HG03066 (cell line): ENCODE results near the gene PARP14.
"Not testable (repeated sequence)": the region's sequence is repeated elsewhere in the genome, so short reads cannot be mapped to it uniquely, and the experiment has no call there.

Source experiments
- ATAC-seq: cut with Tn5 transposase; IDR thresholded peaks from one replicate; pipeline ENCODE4 v1.9.1; 2021; ENCODE audit warnings: low read depth; ENCODE audit not compliant: unreplicated experiment

The PARP14 gene

DNA sequence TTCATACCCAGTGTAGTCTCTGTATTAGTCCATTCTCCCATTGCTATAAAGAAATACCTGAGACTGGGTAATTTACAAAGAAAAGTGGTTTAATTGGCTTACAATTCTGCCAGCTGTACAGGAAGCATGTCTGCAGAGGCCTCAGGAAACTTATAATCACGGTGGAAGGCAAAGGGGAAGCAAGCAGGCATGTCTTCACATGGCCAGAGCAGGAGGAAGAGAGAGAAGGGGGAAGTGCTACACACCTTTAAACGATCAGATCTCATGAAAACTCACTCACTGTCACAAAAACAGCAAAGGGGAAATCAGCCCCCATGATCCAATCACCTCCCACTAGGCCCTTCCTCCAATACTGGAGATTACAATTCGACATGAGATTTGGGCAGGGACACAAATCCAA, 6.3 kb upstream of the PARP14 start:
- no peak for ATAC-seq

DNA sequence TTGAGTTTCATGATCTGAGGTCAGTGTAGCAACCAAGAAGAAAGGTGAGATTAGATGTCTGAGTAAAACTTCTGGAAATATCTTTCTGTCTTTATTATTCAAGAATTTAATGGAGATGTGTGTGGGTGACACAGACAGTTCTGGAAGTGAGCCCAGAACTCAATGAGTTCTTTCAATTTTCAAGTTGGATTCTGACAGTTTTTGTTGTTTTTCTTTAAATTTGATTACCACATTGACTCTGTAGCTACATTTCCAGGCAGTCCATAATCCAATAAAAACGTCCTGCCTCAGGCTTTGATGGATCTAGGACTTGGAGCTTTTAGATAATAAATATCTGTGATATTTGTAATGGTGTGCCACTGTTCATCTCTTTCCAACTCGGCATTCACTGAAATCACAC, 3.9 kb upstream of the PARP14 start:
- no peak for ATAC-seq

DNA sequence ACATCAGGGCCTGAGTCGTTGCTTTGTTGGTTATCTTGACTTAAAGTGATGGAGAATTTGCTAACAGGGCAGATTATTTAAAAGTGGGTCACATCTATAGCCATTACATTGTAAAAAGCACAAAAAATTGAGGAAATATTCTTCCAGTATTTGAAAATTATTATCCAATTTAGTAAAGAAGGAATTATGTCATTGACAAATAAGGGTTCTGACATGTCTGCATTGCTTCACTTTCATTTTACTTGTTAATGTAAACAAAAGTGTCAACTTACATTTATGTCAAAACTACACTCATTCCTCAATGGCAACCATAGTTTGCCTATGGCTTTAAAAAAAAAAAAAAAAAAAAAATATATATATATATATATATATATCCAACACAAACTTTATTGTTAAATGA, 3.4 kb upstream of the PARP14 start:
- no peak for ATAC-seq

DNA sequence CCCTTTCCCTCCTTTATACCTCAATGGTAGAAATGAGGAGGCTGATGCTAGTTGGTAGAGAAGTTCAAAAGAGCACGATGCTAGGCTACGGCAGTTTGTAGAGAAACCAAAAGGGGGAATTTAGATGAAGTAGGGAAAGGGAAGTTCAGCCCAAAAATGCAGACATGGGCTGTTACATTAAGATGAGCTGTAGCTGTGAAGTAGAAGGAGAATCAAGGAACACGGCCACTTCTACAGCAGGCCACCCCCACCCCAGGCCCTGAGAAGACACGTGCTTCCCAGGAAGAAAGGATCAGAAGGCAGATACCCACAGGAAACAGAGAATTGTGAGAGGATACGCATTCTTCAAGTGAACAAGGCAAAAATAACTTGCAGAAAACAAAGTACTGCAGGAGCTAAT, 2.1 kb upstream of the PARP14 start:
- ATAC-seq, result no peak

DNA sequence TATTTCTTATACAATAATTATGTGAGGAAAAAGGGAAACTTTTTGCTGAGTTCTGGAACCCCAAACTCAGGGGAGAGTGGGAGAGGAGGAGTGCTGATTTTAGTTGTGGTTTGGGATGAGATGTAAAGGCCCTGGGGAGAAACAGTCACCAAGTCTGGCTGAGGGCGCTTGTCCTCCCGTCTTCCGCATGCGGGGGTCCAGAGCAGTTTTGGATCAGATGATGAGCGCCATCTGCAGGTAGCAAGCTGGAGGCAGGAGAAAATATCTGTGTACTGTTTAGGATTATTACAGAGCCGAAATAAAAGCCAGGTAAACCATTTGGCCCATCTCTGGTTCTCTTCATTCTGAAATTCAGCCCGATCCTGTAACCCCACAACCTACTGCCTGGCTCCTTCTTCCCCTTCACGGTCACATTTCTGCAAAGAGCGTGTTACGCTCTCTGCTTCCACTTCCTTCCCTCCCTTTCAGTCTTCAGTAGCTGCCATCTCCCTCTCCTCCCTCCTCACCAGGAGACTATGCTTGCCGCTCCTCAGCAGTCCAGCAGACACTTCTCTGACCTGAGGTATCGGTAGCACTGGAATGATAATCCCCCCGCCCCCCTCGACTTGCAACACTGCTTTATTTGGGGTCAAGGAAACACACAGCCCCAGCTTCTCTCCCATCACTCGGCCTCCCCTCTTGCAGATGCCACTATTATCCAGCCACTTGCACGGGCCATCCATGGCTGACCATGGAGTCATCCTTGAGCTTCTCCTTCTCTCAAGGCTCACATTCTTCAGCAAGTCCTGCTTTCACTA, 1.4 kb upstream of the PARP14 start:
- no peak for ATAC-seq

DNA sequence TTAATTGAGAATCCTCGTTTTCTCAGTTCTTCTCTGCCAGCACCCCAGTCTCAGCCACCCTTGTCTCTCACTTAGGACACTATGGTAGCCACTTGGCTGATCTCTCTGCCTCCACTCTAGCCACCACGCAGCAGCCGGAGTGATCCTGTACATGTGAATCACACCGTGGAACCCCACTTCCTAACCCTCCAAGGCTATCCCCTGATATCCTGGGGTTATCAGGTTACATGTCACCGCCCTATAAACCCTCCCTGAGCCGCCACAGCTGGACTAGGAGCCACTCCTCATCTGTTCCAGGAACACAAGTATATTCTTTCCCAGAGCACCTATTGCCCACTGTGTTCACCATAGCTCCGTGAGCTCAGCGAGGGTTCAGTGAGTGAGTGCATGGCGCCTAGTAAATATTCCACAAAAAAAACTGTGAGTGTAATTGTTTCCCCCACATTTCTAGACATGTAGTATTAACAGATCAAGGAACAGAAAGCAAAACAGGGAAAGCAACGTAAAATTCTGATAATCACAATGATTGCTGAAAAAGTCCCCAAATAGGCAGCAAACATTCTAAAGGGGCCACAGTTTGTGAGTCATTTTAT, 661 bp upstream of the PARP14 start:
- no peak for ATAC-seq

DNA sequence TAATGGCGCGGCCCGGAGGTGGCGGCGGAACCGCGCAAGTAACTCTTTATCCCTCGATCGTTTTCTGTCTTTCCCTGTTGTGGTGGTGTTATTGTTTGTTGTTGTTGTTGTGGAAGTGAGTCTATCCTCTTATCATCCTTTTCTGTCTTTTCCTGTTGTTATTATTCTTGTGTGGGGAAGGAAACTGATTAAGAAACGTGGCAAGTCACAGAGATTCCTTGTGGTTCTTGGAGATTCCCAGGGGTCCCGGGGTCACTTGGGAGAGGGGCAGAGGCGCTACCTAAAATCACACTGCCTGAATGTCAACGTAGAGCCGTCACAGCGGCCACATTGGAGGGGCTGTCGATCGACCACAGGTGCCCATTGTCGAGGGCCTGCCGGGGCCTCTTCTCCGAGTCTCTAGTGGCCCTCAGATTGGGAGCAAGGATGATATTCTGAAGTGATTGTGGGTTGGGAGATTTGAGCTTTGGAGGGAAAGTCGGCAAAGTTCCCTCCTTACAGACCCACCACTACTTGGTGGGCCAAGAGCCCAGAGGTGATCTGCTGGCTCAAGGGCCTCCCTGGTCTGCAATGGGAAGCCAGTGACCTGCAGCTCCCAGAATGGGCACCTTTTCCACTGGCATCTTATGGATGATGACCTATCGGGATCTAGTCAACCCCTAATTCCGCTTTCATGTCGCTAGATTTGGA, 790 bp downstream of the PARP14 start:
- no peak for ATAC-seq

DNA sequence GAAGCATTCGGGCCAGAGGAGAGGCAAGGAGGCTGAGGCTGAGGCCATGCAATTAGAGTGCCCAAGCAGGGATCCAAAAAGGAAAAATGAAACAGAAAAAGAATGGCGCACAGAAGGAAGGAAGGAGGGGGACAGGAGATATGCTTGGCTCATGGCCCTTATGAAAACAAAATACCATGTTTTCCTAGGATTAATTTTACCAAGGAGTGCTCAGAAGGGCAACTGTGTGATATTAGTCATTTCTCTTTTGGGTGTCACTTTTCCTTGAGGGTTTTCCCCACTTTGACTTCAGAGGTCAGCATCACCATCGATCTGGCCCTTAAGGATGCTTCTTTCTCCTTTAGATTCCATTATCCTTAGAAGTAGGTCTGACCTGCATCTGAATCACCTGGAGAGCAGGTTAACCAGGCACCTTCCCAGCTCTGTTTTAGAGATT, 1.4 kb downstream of the PARP14 start:
- ATAC-seq, result no peak

DNA sequence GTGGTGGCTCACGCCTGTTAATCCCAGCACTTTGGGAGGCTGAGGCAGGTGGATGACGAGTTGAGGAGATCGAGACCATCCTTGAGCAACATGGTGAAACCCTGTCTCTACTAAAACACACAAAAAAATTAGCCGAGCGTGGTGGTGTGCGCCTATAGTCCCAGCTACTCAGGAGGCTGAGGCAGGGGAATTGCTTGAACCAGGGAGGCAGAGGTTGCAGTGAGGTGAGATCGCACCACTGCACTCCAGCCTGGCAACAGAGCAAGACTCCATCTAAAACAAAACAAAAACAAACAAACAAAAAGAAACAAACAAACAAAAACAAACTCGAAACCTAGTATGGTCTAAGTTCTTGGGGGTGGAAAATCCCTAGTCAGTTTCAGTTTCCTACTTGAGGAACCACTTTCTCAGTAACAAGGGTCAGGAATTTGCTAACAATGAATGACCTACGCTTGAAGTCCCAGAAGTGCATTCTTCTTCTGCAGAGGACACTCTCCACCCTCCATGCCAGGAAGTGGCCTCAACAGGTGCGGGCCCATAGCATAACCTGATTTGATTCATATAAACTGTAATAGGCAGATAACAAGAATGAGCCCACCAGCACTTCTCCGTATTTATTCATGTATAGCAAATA, 2.3 kb downstream of the PARP14 start:
- not testable (repeated sequence) for ATAC-seq

DNA sequence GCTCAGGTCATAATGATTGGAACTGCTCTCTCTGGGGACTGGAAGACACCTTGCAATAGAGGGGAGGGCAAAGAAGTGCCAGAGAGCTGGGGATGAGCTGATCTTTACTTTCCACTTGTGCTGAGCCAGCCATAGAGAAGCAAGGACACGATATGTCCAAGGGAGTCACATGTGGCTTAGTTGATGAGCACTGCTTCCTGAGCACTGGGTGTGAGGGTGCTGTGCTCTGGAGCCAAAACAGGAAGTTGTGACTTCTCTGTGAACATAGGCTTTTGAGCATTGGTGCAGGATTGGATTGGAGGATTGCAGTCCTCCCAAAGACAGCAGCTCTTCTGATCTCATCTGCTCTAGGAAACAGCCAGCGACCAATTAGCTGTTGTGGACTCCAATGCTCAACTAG, 6.7 kb downstream of the PARP14 start:
- ATAC-seq, result no peak

DNA sequence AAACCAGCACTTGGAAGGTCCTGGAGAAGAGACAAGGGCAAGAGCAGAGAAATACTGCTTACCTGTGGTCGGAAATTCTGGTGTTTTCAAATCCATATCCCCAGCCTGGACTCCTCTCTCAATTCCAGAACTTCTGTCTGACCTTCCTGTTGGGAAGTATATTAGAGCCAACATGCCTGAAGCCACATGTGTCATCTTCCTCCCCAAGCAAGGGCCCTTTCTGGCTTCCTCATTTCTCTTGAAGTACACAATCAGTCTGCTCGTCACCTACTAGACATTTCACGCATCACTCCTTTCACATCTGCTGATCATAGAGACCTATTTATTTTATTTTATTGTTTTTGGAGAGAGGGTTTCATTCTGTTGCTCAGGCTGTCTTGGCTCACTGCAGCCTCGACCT, 8.4 kb downstream of the PARP14 start:
- no peak for ATAC-seq

DNA sequence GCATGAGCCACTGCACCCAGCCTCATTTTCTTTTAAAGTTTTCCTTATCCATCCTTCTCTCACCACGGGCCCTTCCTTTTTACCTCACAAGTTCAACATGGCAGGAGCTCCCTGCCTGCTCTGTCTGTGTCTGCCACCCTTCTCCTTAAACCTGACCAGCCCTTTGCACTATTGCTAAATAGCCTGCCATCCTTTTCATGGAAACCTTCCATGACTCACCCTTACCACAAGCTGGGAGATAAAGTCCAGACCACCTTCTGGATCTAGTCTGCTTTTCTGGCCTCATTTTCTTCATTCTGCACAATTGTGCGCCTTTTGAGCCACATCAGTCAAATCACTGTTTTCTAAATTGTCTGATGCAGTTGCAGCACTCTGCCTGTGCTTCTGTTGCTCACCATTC, 8.9 kb downstream of the PARP14 start:
- ATAC-seq, result no peak

DNA sequence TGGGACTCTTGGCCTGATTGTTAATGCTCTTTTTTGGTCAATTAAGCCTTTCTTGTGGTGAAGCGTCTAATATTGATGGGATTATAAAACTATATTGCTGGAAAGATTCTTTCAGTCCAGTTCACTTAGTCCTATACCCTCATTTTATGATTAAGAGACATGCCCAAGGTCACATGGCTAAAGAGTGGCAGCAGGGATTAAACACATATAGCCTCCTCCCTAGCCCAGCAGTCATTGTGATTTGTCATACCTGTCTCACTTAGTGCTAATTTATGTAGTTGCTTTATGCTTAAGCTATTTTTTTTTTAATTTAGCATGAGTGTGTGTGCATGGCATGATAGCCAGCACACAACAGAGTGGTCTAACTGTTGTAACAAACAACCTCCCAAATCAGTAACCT, 9.5 kb downstream of the PARP14 start:
- ATAC-seq, result no peak

DNA sequence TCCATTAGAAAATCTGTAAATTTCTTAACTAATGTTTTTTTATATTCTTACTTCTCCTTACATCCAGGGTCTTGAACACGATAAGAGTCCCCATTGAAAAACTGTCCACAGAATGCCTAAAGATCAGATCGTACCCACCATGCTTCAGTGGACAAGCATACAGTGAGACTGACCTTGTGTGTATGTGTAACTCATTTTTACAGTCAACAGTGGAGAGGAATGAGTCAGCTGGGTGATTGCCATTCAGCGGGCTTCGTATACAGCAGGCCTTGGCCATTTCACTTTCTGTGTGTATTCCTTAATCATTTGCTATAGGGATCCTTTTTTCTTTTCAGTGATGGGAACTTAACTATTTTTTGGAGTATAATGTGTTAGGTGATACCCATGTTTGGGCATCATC, 10.6 kb downstream of the PARP14 start:
- ATAC-seq, result no peak

DNA sequence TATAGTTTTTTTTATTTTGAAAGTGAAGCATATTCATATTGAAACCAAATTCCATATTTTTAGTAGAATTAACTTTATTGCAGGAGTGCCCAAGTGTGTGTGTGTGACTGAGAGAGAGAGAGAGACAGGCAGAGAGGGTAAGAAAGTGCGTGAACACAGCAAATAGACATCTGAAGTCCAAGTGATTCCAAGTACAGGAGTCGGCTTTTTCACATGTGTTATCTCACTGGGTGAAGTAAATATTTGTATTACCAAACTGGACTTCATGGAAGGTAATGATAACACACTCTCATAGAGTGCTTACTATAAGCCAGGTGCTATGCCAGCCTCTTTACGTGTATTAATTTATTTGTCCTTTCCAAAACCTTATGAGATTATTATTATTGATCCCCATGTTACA, 12.0 kb downstream of the PARP14 start:
- no peak for ATAC-seq

DNA sequence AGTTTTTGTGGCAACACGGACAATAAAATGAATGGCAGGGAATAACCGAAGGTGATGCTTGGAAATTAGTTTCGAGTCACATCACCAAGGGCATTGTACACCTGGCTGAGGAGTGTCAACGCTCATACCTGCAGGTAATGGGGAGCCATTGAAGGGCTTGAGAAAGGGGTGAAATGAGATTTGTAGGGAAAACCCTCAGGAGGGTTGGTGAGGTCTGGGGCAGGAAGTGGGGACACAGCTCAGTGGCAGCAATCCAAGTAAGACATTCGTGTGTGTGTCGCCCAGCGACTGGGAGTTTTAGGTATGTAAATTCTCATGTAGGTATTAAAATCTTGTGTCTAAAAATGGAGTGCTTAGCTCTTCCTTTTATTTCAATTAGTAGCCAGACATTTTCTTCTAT, 14.3 kb downstream of the PARP14 start:
- no peak for ATAC-seq

DNA sequence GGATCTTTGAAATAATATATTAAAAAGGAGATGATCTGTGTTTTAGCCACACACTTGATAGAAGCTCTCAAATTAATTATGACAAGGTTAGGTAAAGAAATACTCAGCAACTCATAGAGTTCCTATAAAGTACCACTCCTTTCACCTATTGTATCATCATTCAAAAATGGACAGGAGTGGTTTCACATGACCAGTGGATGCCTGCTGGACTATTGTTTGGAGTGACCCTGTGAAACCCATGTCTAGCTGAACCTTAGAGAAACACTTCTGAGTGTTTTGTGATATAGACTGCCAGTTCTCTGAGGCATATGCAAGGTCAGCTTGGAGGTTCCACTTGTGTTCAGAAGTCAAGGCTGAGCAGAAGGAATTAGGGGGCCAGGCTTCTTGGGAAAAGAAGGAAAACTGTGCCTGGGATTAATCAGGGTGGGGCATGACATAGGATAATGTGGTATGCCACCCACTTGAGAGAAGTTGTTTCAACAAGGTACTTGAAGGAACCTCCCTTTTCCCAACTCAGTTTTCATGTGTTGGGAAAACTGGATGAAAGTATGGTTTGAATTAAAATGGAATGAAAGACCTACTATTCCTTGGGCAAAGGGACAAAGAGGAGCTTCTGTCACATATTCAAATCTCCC, 15.4 kb downstream of the PARP14 start:
- no peak for ATAC-seq

DNA sequence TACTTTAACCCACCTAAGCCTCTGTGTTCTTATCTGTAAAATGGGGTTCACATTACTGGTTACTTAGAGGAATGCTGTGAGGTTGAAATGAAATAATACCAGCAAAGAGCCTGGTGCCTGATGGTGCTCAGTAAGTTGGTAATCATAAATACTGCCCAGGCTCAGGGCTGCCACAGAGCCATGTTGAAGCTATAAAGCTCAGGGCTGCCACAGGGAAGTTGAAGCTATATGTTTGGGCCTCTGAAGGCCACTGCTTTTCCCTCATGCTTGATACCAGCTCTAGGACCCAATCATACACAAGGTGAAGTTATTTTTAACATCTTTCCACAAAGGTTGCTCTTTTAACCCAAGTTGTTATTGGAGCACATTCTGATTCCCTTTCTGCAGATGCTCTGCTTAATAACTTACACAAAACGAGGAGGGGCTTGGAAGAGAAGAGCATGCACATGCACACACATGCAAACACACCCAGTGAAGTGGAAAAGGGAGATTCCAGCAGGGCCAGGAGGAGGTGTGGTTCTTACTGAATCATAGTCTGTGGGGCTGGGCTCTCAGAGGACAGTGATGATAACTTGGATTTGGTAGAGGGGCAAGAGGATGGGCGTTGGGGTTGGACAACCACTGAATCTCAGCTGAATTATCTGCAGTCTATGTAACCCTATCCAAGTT, 17.4 kb downstream of the PARP14 start:
- no peak for ATAC-seq

DNA sequence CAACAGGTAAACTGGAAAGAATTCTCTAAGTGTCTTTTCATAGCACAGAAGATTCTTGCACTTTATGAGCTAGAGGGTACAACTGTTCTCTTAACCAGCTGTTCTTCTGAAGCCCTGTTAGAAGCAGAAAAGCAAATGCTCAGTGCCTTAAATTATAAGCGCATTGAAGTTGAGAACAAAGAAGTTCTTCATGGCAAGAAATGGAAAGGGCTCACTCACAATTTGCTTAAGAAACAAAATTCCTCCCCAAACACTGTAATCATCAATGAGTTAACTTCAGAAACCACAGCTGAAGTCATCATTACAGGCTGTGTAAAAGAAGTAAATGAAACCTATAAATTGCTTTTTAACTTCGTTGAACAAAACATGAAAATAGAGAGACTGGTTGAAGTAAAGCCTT, 19.6 kb downstream of the PARP14 start:
- no peak for ATAC-seq

DNA sequence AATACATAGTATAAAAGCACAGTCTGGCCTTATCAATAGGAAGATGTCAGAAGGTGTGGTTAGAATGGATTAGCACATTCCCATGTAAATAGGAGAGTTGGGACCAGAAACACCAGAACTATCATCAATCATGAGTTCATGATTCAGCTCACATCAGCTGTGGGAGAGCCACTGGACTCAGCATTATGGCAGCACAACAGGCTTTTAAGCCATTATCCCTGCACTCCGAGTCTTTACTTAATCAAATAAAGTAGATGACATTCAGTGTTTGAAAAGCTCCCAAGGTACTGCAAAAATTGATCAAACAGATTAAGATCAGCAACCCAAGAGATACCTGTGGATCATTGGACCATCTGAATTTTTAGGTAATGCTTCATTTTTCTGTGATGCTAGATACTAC, 24.7 kb downstream of the PARP14 start:
- no peak for ATAC-seq
